ENCODE results near the gene RGS3.

DNA sequence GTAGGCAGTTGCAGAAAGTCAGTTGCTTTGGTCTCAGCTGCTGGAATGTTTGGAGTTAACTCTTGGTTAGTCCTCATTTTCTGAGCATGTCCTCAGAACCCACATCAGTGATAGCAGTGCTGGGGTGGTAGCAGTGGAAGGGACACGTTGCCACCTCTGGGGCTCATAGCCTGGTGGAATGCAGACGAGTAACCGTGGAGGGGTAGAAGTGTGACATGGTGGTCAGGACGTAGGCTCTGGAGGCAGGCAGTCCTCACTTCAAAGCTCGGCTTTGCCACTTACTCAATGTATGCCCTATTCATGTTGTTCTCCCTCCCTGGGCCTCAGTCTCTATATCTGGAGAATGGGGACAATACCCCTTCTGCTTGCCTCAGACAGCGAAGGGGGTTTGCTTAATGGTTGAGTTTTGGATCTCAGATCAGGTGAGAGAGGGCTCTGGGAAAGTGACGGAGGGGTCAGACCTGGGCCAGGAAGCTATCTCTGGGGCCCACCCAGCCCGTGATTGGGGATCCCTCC, 62.8 kb downstream of the RGS3 start:
- TF ChIP-seq, protein P1, sequence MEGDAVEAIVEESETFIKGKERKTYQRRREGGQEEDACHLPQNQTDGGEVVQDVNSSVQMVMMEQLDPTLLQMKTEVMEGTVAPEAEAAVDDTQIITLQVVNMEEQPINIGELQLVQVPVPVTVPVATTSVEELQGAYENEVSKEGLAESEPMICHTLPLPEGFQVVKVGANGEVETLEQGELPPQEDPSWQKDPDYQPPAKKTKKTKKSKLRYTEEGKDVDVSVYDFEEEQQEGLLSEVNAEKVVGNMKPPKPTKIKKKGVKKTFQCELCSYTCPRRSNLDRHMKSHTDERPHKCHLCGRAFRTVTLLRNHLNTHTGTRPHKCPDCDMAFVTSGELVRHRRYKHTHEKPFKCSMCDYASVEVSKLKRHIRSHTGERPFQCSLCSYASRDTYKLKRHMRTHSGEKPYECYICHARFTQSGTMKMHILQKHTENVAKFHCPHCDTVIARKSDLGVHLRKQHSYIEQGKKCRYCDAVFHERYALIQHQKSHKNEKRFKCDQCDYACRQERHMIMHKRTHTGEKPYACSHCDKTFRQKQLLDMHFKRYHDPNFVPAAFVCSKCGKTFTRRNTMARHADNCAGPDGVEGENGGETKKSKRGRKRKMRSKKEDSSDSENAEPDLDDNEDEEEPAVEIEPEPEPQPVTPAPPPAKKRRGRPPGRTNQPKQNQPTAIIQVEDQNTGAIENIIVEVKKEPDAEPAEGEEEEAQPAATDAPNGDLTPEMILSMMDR (IDR thresholded peaks at IDR 0.05): no peak
- TF ChIP-seq, protein P2, sequence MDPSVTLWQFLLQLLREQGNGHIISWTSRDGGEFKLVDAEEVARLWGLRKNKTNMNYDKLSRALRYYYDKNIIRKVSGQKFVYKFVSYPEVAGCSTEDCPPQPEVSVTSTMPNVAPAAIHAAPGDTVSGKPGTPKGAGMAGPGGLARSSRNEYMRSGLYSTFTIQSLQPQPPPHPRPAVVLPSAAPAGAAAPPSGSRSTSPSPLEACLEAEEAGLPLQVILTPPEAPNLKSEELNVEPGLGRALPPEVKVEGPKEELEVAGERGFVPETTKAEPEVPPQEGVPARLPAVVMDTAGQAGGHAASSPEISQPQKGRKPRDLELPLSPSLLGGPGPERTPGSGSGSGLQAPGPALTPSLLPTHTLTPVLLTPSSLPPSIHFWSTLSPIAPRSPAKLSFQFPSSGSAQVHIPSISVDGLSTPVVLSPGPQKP (IDR thresholded peaks at IDR 0.05; ENCODE audit: low read depth, low read length): no peak
- TF ChIP-seq RAD21 (conservative IDR thresholded peaks at IDR 0.05 in 1 of 2, IDR thresholded peaks at IDR 0.05 in 1 of 2): no peak
- TF ChIP-seq SREBF2 (IDR thresholded peaks at IDR 0.05): no peak
- no peak for TF ChIP-seq FOSL2 (IDR thresholded peaks at IDR 0.05)
- no peak for TF ChIP-seq FOSL2 (CRISPR knock-in tag; IDR thresholded peaks at IDR 0.05)
- no peak for TF ChIP-seq POLR2A (IDR thresholded peaks at IDR 0.05; ENCODE audit: low read length)
- TF ChIP-seq RNF2 (IDR thresholded peaks at IDR 0.05; ENCODE audit: borderline replicate concordance, low read depth): no peak
- no peak for TF ChIP-seq HOXA7 (CRISPR knock-in tag; IDR thresholded peaks at IDR 0.05)
- TF ChIP-seq EP300 (IDR thresholded peaks at IDR 0.05): no peak
- no peak for TF ChIP-seq RFX5 (IDR thresholded peaks at IDR 0.05)
- no peak for TF ChIP-seq JUN (IDR thresholded peaks at IDR 0.05)
- TF ChIP-seq, protein P3, sequence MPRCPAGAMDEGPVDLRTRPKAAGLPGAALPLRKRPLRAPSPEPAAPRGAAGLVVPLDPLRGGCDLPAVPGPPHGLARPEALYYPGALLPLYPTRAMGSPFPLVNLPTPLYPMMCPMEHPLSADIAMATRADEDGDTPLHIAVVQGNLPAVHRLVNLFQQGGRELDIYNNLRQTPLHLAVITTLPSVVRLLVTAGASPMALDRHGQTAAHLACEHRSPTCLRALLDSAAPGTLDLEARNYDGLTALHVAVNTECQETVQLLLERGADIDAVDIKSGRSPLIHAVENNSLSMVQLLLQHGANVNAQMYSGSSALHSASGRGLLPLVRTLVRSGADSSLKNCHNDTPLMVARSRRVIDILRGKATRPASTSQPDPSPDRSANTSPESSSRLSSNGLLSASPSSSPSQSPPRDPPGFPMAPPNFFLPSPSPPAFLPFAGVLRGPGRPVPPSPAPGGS (IDR thresholded peaks at IDR 0.05): no peak

Measured in A549 (cell line).